SK-N-MC (cell line): ENCODE measurements around the gene GNG11.

Experiments used
- DNase-seq: peaks from one replicate; pipeline ENCODE4 v3.0.0-alpha.2; 2011; ENCODE audit warnings: low read depth, low spot score
- H3K27ac ChIP-seq: fragments of 200-600 bp; sonication (generic); 2 replicates; pipeline ENCODE4 v1.5.1; 2016; ENCODE audit warnings: mixed run types
- H3K36me3 ChIP-seq: fragments of 200-600 bp; sonication (generic); 2 replicates; pipeline ENCODE4 v1.6.1; 2017; ENCODE audit warnings: antibody characterized with exemption, low read length, mixed read lengths; ENCODE audit not compliant: insufficient read depth
- H3K4me3 ChIP-seq: fragments of 200-600 bp; sonication (generic); 2 replicates; pipeline ENCODE4 v1.5.1; 2016
- H3K9ac ChIP-seq: fragments of 200-600 bp; sonication (generic); 2 replicates; pipeline ENCODE4 v1.8.0; 2017; ENCODE audit warnings: mixed run types, mixed read lengths; ENCODE audit not compliant: insufficient read length
- H3K9me3 ChIP-seq: fragments of 200-600 bp; sonication (generic); 2 replicates; pipeline ENCODE4 v1.6.1; 2017; ENCODE audit warnings: low read depth, mild to moderate bottlenecking, antibody characterized with exemption, low read length, moderate library complexity, mixed read lengths
- EZH2 ChIP-seq: fragments of 200-600 bp; sonication (generic); IDR thresholded peaks from one replicate; pipeline ENCODE4 v1.6.1; 2017; ENCODE audit warnings: antibody characterized with exemption
- FOXP2 ChIP-seq: optimal IDR thresholded peaks from 2 replicates; pipeline ENCODE3; 2011; ENCODE audit warnings: mild to moderate bottlenecking, moderate library complexity; ENCODE audit not compliant: insufficient read depth; ENCODE audit errors: extremely low read length, control extremely low read depth
- POLR2AphosphoS5 ChIP-seq: IDR thresholded peaks from 2 replicates; pipeline ENCODE4 v1.6.1; 2012; ENCODE audit warnings: mild to moderate bottlenecking, low read depth, low read length, borderline replicate concordance

Gene GNG11

DNA sequence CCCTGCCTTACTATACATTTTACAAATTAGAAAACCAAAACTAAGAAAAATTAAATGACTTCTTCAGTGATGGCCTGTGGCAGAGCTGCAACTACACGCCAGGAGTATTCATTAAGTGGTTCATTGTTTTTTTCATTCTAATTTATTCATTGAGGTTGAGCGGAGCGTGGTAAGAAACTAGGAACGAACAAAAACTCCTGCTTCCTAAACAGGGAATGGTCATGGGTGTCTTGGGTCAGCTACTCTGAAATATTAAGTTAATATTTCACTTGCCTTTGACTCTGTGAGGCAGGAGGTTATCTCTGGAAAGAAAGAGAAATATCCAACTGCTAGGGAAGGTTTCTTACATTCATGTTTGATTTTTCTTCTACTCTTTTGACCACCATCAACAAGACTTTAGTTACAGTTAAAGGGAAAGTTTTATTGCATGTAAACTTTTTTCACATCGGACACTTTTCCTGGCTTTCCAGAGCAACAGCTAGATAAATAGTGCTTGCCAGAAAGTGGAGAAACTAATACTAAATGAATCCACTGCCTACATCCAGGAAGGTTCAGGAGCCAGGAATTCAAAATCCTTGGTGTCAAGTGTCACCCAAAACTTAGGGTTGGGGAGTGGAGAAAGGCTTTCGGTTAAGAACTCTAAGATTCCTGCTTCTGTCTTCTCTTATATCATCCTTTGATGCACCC is 896 bp upstream of the GNG11 start:
- H3K9ac ChIP-seq = peak overlapping the region; percentile 86
- DNase-seq = no peak
- peak overlapping the region; percentile 87 for H3K27ac ChIP-seq
- H3K4me3 ChIP-seq = peak overlapping the region; percentile 80
- no peaks in the 10 kb centered on the region for H3K9me3 ChIP-seq
- no peaks in the 10 kb centered on the region; the same call in 1 of the 2 replicates for H3K36me3 ChIP-seq
- no peak for TF ChIP-seq EZH2
- no peak for TF ChIP-seq FOXP2
- TF ChIP-seq POLR2AphosphoS5 = no peak

DNA sequence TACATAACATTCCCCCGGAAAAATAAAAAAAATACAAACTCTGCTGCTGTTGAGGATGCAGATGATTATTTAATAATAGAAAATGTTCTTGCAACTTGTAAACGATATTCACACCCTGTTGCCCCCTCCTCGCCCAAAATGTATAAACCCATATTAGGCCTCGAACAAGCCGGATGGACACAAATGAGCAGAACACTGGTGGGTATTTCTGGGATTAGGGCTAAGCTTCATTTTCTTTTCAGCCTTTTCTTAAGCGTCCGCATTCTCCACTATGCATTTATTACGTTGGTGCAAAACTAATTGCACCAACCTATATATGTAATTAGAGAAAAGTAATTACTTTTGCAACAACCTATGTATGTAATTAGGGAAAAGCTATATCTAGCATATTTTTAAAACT is 349 bp upstream of the GNG11 start:
- TF ChIP-seq FOXP2 (no peak), POLR2AphosphoS5 (no peak), EZH2 (no peak)
- Histone ChIP-seq H3K27ac (peak overlapping the region; percentile 87), H3K9ac (peak overlapping the region; percentile 86), H3K9me3 (no peaks in the 10 kb centered on the region), H3K36me3 (peaks cover 2% of the 10 kb centered on the region; the same call in 1 of the 2 replicates), H3K4me3 (peak overlapping the region; percentile 80)
- DNase-seq = no peak

DNA sequence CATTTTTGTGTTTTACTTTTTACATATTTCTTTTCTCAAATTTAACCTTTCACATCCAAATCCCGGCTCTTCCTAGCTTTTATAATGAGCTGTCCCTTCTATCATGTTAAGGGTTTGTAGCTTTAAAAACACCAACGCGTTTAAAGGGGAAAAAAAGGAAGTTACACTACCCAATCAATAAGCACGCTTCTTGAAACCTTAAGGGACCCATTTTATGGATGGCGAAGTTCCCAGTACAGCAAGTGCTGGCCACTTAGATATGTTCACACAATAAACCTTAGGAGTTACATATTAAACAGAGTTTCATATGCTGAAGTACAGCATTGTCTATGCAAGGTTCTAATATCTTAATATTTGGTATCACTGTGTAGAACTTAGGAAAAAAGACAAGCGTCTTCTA is 1.8 kb downstream of the GNG11 start:
- H3K4me3 ChIP-seq = peak overlapping the region; percentile 80
- no peak for TF ChIP-seq FOXP2
- no peak for TF ChIP-seq POLR2AphosphoS5
- no peak for TF ChIP-seq EZH2
- H3K9ac ChIP-seq = peak overlapping the region; percentile 86
- H3K9me3 ChIP-seq = no peaks in the 10 kb centered on the region
- DNase-seq = no peak
- H3K36me3 ChIP-seq = peaks cover 7% of the 10 kb centered on the region; the same call in 1 of the 2 replicates
- H3K27ac ChIP-seq = 0 out of 2 replicates have a peak overlapping the region, but pooled peaks have one; percentile 23

DNA sequence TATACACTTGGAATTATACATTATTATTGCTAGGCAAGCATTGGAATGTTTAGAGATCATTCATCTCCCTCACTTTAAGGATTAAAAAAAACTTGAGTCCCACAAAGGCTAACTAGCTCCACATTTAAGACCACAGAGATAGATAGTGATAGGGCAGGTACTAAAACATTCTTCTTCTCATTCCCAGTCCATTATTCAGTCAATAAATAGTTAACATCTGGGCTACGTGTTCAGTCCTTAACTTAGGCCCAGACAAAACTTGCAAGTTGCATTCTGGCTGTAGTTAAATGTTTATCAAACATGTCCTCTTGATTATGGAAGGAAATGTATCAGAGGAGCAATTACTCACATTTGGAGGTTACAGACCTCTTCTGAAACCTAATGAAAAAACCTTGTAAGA is 2.4 kb downstream of the GNG11 start:
- Histone ChIP-seq H3K4me3 (peak overlapping the region; percentile 80), H3K9me3 (no peaks in the 10 kb centered on the region), H3K9ac (no peak overlapping the region), H3K36me3 (peaks cover 7% of the 10 kb centered on the region; the same call in 1 of the 2 replicates), H3K27ac (0 out of 2 replicates have a peak overlapping the region, but pooled peaks have one; percentile 23)
- no peak for TF ChIP-seq EZH2
- TF ChIP-seq POLR2AphosphoS5 = no peak
- no peak for TF ChIP-seq FOXP2
- no peak for DNase-seq

DNA sequence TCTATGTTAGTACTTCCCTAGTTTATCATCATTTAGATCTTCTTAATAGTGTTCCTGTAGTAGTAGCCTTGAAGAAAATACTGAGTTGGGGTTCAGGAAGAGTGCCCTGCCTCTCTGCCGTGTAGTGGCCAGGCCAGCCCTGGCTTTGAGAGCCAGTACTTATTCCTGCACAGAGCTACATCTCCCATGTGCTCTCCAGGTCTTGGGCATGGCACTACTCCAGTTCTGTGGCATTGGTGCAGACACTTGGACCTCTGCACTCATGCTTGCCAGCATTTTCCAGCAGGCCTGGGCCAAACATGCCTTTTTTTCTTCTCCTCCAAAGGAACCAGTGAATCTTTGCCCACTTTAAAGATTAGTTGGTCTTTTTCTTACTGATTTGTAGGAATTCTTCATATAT is 5.3 kb downstream of the GNG11 start:
- DNase-seq = no peak
- Histone ChIP-seq H3K36me3 (peaks cover 7% of the 10 kb centered on the region; the same call in 1 of the 2 replicates), H3K9ac (no peak overlapping the region), H3K9me3 (no peaks in the 10 kb centered on the region), H3K27ac (no peak overlapping the region), H3K4me3 (no peak overlapping the region)
- TF ChIP-seq FOXP2 = no peak

DNA sequence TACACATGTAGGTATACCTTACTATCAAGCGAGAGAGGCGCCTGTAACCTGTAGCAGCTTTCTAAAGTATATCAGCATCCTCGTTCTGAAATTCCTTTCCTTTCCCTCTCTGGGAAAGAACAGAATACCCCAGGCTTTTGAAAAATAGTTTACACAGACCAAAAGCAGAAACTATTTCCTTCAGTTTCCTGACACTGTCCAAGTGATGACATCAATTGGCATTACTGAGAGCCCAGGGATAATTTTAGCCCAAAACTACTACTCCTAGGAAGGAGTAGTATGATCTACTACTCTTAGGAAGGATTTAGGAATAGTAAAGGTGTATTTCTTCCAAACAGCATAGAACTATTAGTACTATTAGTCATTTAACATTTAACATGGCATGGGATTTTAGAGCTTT is 6.0 kb downstream of the GNG11 start:
- Histone ChIP-seq H3K36me3 (peaks cover 7% of the 10 kb centered on the region; the same call in 1 of the 2 replicates), H3K9ac (no peak overlapping the region), H3K27ac (no peak overlapping the region), H3K4me3 (no peak overlapping the region), H3K9me3 (no peaks in the 10 kb centered on the region)
- no peak for TF ChIP-seq POLR2AphosphoS5
- TF ChIP-seq EZH2 = no peak
- no peak for TF ChIP-seq FOXP2
- no peak for DNase-seq

DNA sequence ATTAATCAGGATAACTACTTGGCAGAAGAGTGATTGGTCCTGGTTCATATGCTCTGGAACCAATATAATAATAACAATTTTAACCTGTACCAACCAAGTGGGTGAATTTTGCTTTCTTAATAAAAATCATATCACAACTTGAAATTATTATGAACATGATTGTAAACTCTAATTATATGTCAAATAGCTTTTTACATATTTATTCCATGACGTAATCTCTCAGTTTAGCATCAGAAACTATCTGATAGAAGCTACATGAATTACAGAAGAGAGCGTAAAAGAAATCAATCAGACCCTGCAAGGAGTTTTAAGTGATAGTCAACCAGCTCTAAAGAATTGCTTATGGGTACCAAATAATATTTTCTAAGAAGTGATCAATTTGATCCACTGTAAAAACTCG is 10.1 kb downstream of the GNG11 start:
- no peak overlapping the region for H3K9ac ChIP-seq
- H3K9me3 ChIP-seq = no peaks in the 10 kb centered on the region
- no peak for DNase-seq
- H3K36me3 ChIP-seq = 0 out of 2 replicates have a peak, but pooled peaks cover under 1% of the 10 kb centered on the region
- TF ChIP-seq POLR2AphosphoS5 = no peak
- no peak overlapping the region for H3K27ac ChIP-seq
- no peak overlapping the region for H3K4me3 ChIP-seq

DNA sequence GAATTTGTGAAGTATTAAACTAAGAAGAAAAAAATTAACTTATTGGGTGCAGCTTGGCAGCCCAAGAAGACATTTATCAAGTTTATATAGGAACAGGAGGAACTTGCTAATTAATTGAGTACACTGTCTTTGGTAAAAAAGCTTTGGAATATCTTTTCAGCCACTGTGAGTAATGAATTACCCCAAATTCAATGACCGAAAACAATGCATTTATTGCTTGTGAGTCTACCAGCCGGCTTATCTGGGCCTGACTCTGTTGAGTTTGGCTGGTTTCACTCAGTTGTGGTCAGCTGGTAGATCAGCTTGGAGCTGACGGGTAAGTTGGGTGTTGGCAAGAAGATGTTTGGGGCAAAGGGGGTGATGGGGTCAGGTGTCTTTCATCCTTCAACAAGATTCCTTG is 11.6 kb downstream of the GNG11 start:
- TF ChIP-seq FOXP2 (no peak), EZH2 (no peak), POLR2AphosphoS5 (no peak)
- Histone ChIP-seq H3K9ac (no peak overlapping the region), H3K4me3 (no peak overlapping the region), H3K36me3 (no peaks in the 10 kb centered on the region), H3K9me3 (no peaks in the 10 kb centered on the region), H3K27ac (no peak overlapping the region)
- DNase-seq = no peak

DNA sequence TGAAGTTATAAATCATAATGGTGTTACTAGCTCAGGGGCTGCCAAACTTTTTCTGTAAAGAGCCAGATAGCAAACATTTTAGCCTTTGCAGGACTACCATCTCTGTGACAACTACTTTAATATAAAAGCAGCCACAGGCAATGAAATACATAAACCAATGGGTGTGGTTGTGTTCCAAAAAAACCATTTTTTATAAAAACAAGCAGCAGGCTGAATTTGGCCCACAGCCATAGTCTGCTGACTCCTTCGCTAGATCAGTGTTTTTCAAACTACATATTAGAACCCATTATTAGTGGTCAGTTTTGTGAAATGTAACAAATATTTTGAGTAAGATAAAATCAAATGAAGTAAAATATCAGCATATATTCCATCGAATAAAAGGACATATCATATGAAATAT is 13.6 kb downstream of the GNG11 start:
- TF ChIP-seq POLR2AphosphoS5 (no peak), FOXP2 (no peak), EZH2 (no peak)
- no peak overlapping the region for H3K27ac ChIP-seq
- no peak overlapping the region for H3K9ac ChIP-seq
- no peak for DNase-seq
- no peaks in the 10 kb centered on the region for H3K36me3 ChIP-seq
- H3K4me3 ChIP-seq = no peak overlapping the region
- no peaks in the 10 kb centered on the region for H3K9me3 ChIP-seq
